K562 (cell line): ENCODE data around the gene CEP44. TPM values are rescaled to one million over a fixed set of nuclear protein-coding genes. Genes with fewer than 3 reads are reported as not detected.

ENCODE experiments used
- BMI1 ChIP-seq: fragments of 150-350 bp; IDR thresholded peaks from 2 replicates; pipeline ENCODE4 v1.6.1; 2014; ENCODE audit warnings: low read length
- CBFA2T3 ChIP-seq: fragments of 450-650 bp; IDR thresholded peaks from 2 replicates; pipeline ENCODE4 v1.6.1; 2017
- CUX1 ChIP-seq: fragments of 200-800 bp; sonication (Bioruptor generic); IDR thresholded peaks from 2 replicates; pipeline ENCODE4 v1.6.1; 2016; ENCODE audit warnings: missing genetic modification characterization, missing compliant biosample characterization
- ELF1 ChIP-seq: fragments of 200-800 bp; sonication (Bioruptor generic); IDR thresholded peaks from 2 replicates; pipeline ENCODE4 v1.6.1; 2016; ENCODE audit warnings: missing genetic modification characterization, missing compliant biosample characterization
- FUS ChIP-seq: fragments of 200-400 bp; formaldehyde crosslinking; optimal IDR thresholded peaks from 2 replicates; pipeline ENCODE3; 2017; ENCODE audit warnings: low read depth, low read length
- HNRNPL ChIP-seq: fragments of 200-400 bp; formaldehyde crosslinking; IDR thresholded peaks from 2 replicates; pipeline ENCODE4 v1.6.1; 2017; ENCODE audit warnings: low read depth, mild to moderate bottlenecking, low read length
- JUND ChIP-seq, 2 experiments: IDR thresholded peaks; 2 replicates in 1 of 2; 3 replicates in 1 of 2; pipeline ENCODE4 v1.6.1; 2011; ENCODE audit warnings: borderline replicate concordance in 2 of 2, low read depth in 2 of 2, low read length in 2 of 2, improper control_type of control experiment in 1 of 2, missing biosample characterization in 1 of 2, missing genetic modification characterization in 1 of 2, missing genetic modification reagents in 1 of 2
- LCOR ChIP-seq: sonication (generic); formaldehyde crosslinking; IDR thresholded peaks from 2 replicates; pipeline ENCODE4 v1.8.0; 2022; ENCODE audit warnings: mild to moderate bottlenecking, missing genetic modification reagents
- POLR2G ChIP-seq: fragments of 200-400 bp; formaldehyde crosslinking; IDR thresholded peaks from 2 replicates; pipeline ENCODE4 v1.6.1; 2017; ENCODE audit warnings: low read depth, mild to moderate bottlenecking, antibody characterized with exemption, low read length, moderate library complexity
- SMAD4 ChIP-seq: fragments of 250-450 bp; sonication (Bioruptor Pico); conservative IDR thresholded peaks from 2 replicates; pipeline ENCODE4 v1.8.0; 2021; ENCODE audit warnings: inconsistent platforms, mild to moderate bottlenecking, moderate library complexity
- THAP12 ChIP-seq: fragments of 250-450 bp; sonication (Bioruptor Pico); IDR thresholded peaks from 2 replicates; pipeline ENCODE4 v1.9.0; 2021; ENCODE audit warnings: mild to moderate bottlenecking, inconsistent platforms
- ZC3H11A ChIP-seq: IDR thresholded peaks from 2 replicates; pipeline ENCODE4 v1.6.1; 2012; ENCODE audit warnings: low read depth, low read length, improper control_type of control experiment
- ZNF280B ChIP-seq: fragments of 250-450 bp; sonication (Bioruptor Pico); IDR thresholded peaks from 2 replicates; pipeline ENCODE4 v1.5.1; 2021; ENCODE audit warnings: mild to moderate bottlenecking
- ZNF324 ChIP-seq: fragments of 250-450 bp; sonication (Bioruptor Pico); IDR thresholded peaks from 2 replicates; pipeline ENCODE4 v1.4.0; 2020; ENCODE audit warnings: mild to moderate bottlenecking
- ZNF639 ChIP-seq, 2 experiments: fragments of 200-800 bp in 1 of 2; sonication (Bioruptor generic) in 1 of 2; sonication (generic) in 1 of 2; formaldehyde crosslinking in 1 of 2; IDR thresholded peaks in 1 of 2; conservative IDR thresholded peaks in 1 of 2; 2 replicates each; pipeline versions ENCODE4 v1.5.0 to v1.6.1; 2016 to 2020; ENCODE audit warnings: missing compliant biosample characterization in 1 of 2, missing genetic modification characterization in 1 of 2, missing genetic modification reagents in 1 of 2
- polyA plus RNA-seq, 8 experiments: library from polyadenylated mRNA; depleted of rRNA in 4 of 8; stranded (reverse) in 5 of 8; unstranded in 3 of 8; fragments of >200 nt; fragmentation: Nextera tagmentation in 2 of 8; fragmentation: Illumina TruSeq in 1 of 8; extraction: Ambion mirVana in 2 of 8; extraction: Trizol in 1 of 8; gene quantifications; 2 replicates each; pipeline versions ENCODE4 v1.2.1 to v1.2.3, GENCODE V29; 2011 to 2014; ENCODE audit warnings: inconsistent platforms in 1 of 8, missing spikeins in 1 of 8
- total RNA-seq, 7 experiments: library from RNA; depleted of rRNA in 6 of 7; stranded (reverse); fragments of >200 nt in 6 of 7; fragmentation: Illumina TruSeq in 2 of 7; extraction: Trizol in 2 of 7; gene quantifications; 2 replicates each; pipeline versions ENCODE4 v1.2.1 to v1.2.3, GENCODE V29; 2011 to 2021; ENCODE audit warnings: low replicate concordance in 1 of 7

The CEP44 gene
- total and polyA plus RNA-seq, 9 of the 15 experiments (the other 6 are each of a cell fraction or from before 2014, with no cell fraction given), result 19.6 to 45.0 (median 24.4) TPM

GRCh38 chr4:174324725-174325124, 41.0 kb downstream of the CEP44 start (continued):
- TF ChIP-seq THAP12 (CRISPR knock-in tag), result no peak
- TF ChIP-seq LCOR (CRISPR knock-in tag), result no peak
- TF ChIP-seq FUS, result no peak
- TF ChIP-seq ELF1, result no peak
- no peak for TF ChIP-seq HNRNPL
- no peak for TF ChIP-seq ZNF639 (CRISPR knock-in tag; conservative IDR thresholded peaks at IDR 0.05 in 1 of 2, IDR thresholded peaks at IDR 0.05 in 1 of 2)
- no peak for TF ChIP-seq CUX1 (CRISPR knock-in tag)
- TF ChIP-seq POLR2G, result no peak
- TF ChIP-seq CBFA2T3, result peak; percentile 18; the same call in 1 of the 2 replicates
- TF ChIP-seq ZNF324 (CRISPR knock-in tag), result no peak
- TF ChIP-seq JUND (IDR thresholded peaks at IDR 0.05; ENCODE audit: borderline replicate concordance, low read depth, low read length), result peak; percentile 65; the same call in 1 of the 2 replicates
- TF ChIP-seq JUND (tag; IDR thresholded peaks at IDR 0.05; ENCODE audit: borderline replicate concordance, low read depth, low read length), result no peak; the same call in 2 of the 3 replicates
- no peak for TF ChIP-seq ZNF280B (CRISPR knock-in tag)
- no peak for TF ChIP-seq ZC3H11A
- TF ChIP-seq SMAD4 (CRISPR knock-in tag), result no peak
- no peak for TF ChIP-seq BMI1
